ENCODE results near the gene RETREG2. TPM values are rescaled to one million over a fixed set of nuclear protein-coding genes. Genes with fewer than 3 reads are reported as not detected.

RETREG2 gene
- total RNA-seq, 1 donor from 2014 or later = 29.9 TPM

GRCh38 chr2:219206328-219207133 lies 28.5 kb downstream of the RETREG2 start, which contains the start of gene ZFAND2B:
Gene ZFAND2B, plus strand, starts transcription at chr2:219206782. Its CDS starts 206 bp downstream, at chr2:219206988.
- peak; percentile 94 for DNase-seq
- Histone ChIP-seq H3K9me3 (replicated peaks) (no peaks in the 10 kb centered on the region), H3K4me3 (peak within 1 kb of the TSS; percentile 81), H3K27me3 (ENCODE audit: low read depth) (no peaks in the 10 kb centered on the region), H3K36me3 (peaks cover 31% of the 10 kb centered on the region), H3K4me1 (peaks cover 27% of the 10 kb centered on the region), H3K27ac (replicated peaks) (peak within 1 kb of the TSS; percentile 97)
- intact Hi-C loops (cut with micrococcal nuclease) = no loop called here
- TF ChIP-seq, protein P1, sequence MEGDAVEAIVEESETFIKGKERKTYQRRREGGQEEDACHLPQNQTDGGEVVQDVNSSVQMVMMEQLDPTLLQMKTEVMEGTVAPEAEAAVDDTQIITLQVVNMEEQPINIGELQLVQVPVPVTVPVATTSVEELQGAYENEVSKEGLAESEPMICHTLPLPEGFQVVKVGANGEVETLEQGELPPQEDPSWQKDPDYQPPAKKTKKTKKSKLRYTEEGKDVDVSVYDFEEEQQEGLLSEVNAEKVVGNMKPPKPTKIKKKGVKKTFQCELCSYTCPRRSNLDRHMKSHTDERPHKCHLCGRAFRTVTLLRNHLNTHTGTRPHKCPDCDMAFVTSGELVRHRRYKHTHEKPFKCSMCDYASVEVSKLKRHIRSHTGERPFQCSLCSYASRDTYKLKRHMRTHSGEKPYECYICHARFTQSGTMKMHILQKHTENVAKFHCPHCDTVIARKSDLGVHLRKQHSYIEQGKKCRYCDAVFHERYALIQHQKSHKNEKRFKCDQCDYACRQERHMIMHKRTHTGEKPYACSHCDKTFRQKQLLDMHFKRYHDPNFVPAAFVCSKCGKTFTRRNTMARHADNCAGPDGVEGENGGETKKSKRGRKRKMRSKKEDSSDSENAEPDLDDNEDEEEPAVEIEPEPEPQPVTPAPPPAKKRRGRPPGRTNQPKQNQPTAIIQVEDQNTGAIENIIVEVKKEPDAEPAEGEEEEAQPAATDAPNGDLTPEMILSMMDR (IDR thresholded peaks at IDR 0.05; ENCODE audit: borderline replicate concordance) = peak; percentile 33

- Histone ChIP-seq H3K4me3 (peak overlapping the region; percentile 81), H3K4me1 (peaks cover 27% of the 10 kb centered on the region), H3K27ac (replicated peaks) (peak overlapping the region; percentile 97), H3K9me3 (replicated peaks) (no peaks in the 10 kb centered on the region), H3K27me3 (ENCODE audit: low read depth) (no peaks in the 10 kb centered on the region), H3K36me3 (peaks cover 37% of the 10 kb centered on the region)
- DNase-seq = no peak
- intact Hi-C loops (cut with micrococcal nuclease) = no loop called here
- TF ChIP-seq, protein P1 (IDR thresholded peaks at IDR 0.05; ENCODE audit: borderline replicate concordance) = no peak
These were observed 29.2 kb downstream of the RETREG2 start for GRCh38 chr2:219207134-219207883.

DNA sequence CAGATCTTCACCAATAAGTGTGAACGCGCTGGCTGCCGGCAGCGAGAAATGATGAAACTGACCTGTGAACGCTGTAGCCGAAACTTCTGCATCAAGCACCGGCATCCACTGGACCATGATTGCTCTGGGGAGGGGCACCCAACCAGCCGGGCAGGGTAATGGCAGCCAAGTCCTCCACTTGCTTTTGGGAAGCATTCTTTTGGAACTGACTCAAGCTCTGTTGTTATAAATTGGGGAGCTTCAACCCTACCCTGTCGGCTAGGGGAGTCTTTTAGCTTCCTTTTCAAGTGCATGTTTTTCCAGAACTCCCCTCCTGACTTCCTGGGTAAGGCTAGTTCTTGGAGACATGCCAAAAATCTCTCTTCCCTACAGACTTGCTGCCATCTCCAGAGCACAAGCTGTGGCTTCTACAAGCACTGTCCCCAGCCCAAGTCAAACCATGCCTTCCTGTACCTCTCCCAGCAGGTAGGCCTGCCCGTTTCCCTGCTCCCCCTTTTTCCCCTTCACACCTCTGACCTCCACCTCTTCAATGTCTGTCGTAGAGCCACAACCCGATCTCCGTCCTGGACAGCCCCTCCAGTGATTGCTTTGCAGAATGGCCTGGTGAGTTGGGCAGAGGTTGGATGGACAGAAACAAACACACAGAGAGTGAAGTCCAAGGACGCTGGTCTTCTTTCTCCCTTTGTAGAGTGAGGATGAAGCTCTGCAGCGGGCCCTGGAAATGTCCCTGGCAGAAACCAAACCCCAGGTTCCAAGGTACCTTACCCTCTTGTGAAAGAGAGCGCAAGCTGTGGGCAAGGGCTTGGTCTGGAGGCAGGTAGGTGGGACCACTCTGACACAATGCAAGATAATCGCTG lies 30.0 kb downstream of the RETREG2 start:
- Histone ChIP-seq H3K27me3 (ENCODE audit: low read depth) (no peaks in the 10 kb centered on the region), H3K36me3 (peaks cover 45% of the 10 kb centered on the region), H3K9me3 (replicated peaks) (no peaks in the 10 kb centered on the region), H3K27ac (replicated peaks) (peak overlapping the region; percentile 97), H3K4me3 (peak overlapping the region; percentile 81), H3K4me1 (peaks cover 27% of the 10 kb centered on the region)
- TF ChIP-seq, protein P1 (IDR thresholded peaks at IDR 0.05; ENCODE audit: borderline replicate concordance) = no peak
- DNase-seq = no peak
- intact Hi-C loops (cut with micrococcal nuclease) = no loop called here

- no peak for DNase-seq
- no peak overlapping the region for H3K4me3 ChIP-seq
- intact Hi-C loops (cut with micrococcal nuclease) = no loop called here
- TF ChIP-seq, protein P1 (IDR thresholded peaks at IDR 0.05; ENCODE audit: borderline replicate concordance) = no peak
- no peaks in the 10 kb centered on the region for H3K9me3 ChIP-seq (replicated peaks)
- H3K36me3 ChIP-seq = peaks cover 58% of the 10 kb centered on the region
- H3K27me3 ChIP-seq (ENCODE audit: low read depth) = no peaks in the 10 kb centered on the region
- H3K4me1 ChIP-seq = peaks cover 27% of the 10 kb centered on the region
- no peak overlapping the region for H3K27ac ChIP-seq (replicated peaks)
These were observed 31.4 kb downstream of the RETREG2 start for GRCh38 chr2:219209236-219210195.

All from left ventricle myocardium inferior (tissue), 1 donor.